Neural progenitor cell (in vitro differentiated cells): Measurements from ENCODE around the gene RNF224. TPM values are rescaled to one million over a fixed set of nuclear protein-coding genes. Genes with fewer than 3 reads are reported as not detected.

Experiments
- DNase-seq: peaks from one replicate; pipeline ENCODE4 v3.0.0-alpha.2; 2016; ENCODE audit warnings: low spot score
- H2AFZ ChIP-seq: fragments of 200-600 bp; sonication (generic); replicated peaks from 2 replicates; pipeline ENCODE4 v1.6.1; 2016; ENCODE audit warnings: antibody characterized with exemption
- H3F3A ChIP-seq: fragments of 200-600 bp; sonication (generic); 2 replicates; pipeline ENCODE4 v1.6.1; 2016; ENCODE audit warnings: antibody characterized with exemption, low read depth
- H3K27ac ChIP-seq: fragments of 200-600 bp; sonication (generic); 2 replicates; pipeline ENCODE4 v1.5.1; 2016; ENCODE audit warnings: mild to moderate bottlenecking
- H3K27me3 ChIP-seq: fragments of 200-600 bp; sonication (generic); 2 replicates; pipeline ENCODE4 v1.6.1; 2016; ENCODE audit warnings: mild to moderate bottlenecking, moderate library complexity
- H3K36me3 ChIP-seq: fragments of 200-600 bp; sonication (generic); 2 replicates; pipeline ENCODE4 v1.5.1; 2016
- H3K4me1 ChIP-seq: fragments of 200-600 bp; sonication (generic); 2 replicates; pipeline ENCODE4 v1.6.1; 2016; ENCODE audit warnings: mixed run types
- H3K4me2 ChIP-seq: fragments of 200-600 bp; sonication (generic); 2 replicates; pipeline ENCODE4 v1.6.1; 2016
- H3K4me3 ChIP-seq: fragments of 200-600 bp; sonication (generic); 2 replicates; pipeline ENCODE4 v1.5.1; 2016
- H3K79me2 ChIP-seq: fragments of 200-600 bp; sonication (generic); 2 replicates; pipeline ENCODE4 v1.6.1; 2016; ENCODE audit warnings: low read depth
- H3K9ac ChIP-seq: fragments of 200-600 bp; sonication (generic); 2 replicates; pipeline ENCODE4 v1.6.1; 2016
- H3K9me3 ChIP-seq: fragments of 200-600 bp; sonication (generic); 2 replicates; pipeline ENCODE4 v1.5.1; 2016; ENCODE audit warnings: low read depth
- H4K20me1 ChIP-seq: fragments of 200-600 bp; sonication (generic); 2 replicates; pipeline ENCODE4 v1.6.1; 2016; ENCODE audit warnings: low read depth
- H3K27ac Mint-ChIP-seq: 3 replicates; pipeline ENCODE4 v1.8.0; 2021; ENCODE audit warnings: mixed read lengths
- H3K27me3 Mint-ChIP-seq: 2 replicates; pipeline ENCODE4 v1.8.0; 2022; ENCODE audit warnings: low read depth, mild to moderate bottlenecking, inconsistent platforms, moderate library complexity, mixed read lengths; ENCODE audit not compliant: insufficient read depth
- H3K36me3 Mint-ChIP-seq: 3 replicates; pipeline ENCODE4 v1.8.0; 2021; ENCODE audit warnings: mixed read lengths
- H3K4me1 Mint-ChIP-seq: 3 replicates; pipeline ENCODE4 v1.8.0; 2021; ENCODE audit warnings: mixed read lengths
- H3K4me3 Mint-ChIP-seq: 3 replicates; pipeline ENCODE4 v1.8.0; 2021; ENCODE audit warnings: mild to moderate bottlenecking, moderate library complexity, mixed read lengths
- H3K9me3 Mint-ChIP-seq: 3 replicates; pipeline ENCODE4 v1.8.0; 2020; ENCODE audit warnings: mixed read lengths
- EZH2 ChIP-seq: fragments of 200-600 bp; sonication (generic); IDR thresholded peaks from 2 replicates; pipeline ENCODE4 v1.6.1; 2017; ENCODE audit warnings: antibody characterized with exemption, mild to moderate bottlenecking, moderate library complexity
- EZH2phosphoT487 ChIP-seq: fragments of 200-600 bp; sonication (generic); IDR thresholded peaks from 2 replicates; pipeline ENCODE4 v1.6.1; 2017; ENCODE audit warnings: antibody characterized with exemption
- total RNA-seq: library from RNA; depleted of rRNA; stranded (reverse); fragments of >200 nt; gene quantifications from 2 replicates; pipeline ENCODE4 v1.2.3, GENCODE V29; 2015; ENCODE audit warnings: low replicate concordance
- TF ChIP-seq, protein P1 (sequence below): fragments of 200-600 bp; sonication (generic); IDR thresholded peaks from 2 replicates; pipeline ENCODE4 v1.5.1; 2017; ENCODE audit warnings: antibody characterized with exemption, mild to moderate bottlenecking

Gene RNF224
- total RNA-seq = not detected in 2 replicates

DNA sequence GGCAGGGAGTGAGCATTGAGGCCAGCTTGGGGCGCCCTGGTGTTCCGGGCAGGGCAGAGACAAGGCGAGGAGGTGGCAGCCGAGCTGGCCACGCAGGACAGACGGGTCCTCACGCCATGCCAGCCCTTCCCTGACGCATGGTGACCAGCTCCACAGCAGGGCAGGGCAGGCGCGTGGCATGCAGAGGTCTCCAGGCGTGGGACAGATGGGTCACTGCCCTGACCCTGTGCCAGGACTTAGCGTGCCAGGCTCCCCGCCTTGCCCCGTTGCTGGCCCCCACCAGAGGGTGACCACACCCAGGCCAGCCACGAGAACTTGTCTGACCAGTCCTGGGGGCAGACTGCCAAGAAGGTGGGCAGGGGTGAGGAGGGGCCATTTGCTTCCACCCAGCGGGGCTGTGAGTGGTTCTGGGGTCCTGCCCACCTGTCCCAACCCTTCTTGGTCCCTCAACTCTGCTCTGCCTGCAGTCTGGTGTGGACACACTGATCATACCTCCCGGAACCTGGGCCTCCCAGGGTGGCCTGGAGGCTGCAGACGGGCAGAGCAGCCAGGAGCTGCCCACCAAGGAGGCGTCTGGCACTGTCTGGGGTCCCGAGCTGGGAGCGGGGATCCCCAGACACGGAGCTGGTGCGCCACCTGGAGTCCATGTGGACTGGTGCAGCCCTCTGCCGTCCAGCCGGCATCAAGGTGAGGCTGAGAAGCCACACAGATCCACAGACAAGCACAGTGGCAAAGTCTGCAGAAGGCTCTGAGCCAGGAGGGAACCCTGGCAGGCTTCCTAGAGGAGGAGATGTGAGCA, at the start of gene RNF224:
Gene RNF224, plus strand, starts transcription at position 449 of the 799 bp plus-strand sequence. CDS start 834 bp downstream, outside the sequence.
- no peak within 1 kb of the TSS for H3K4me2 ChIP-seq
- H3K27me3 ChIP-seq = peaks cover 10% of the 10 kb centered on the region
- H3K36me3 ChIP-seq = no peaks in the 10 kb centered on the region
- Mint-ChIP-seq H3K4me1 (peaks cover 3% of the 10 kb centered on the region), H3K27me3 (peaks cover 6% of the 10 kb centered on the region), H3K9me3 (no peaks in the 10 kb centered on the region), H3K4me3 (peak within 1 kb of the TSS; percentile 55), H3K27ac (no peak within 1 kb of the TSS), H3K36me3 (no peaks in the 10 kb centered on the region)
- H3K79me2 ChIP-seq = no peaks in the 10 kb centered on the region
- DNase-seq = peak; percentile 93
- peaks cover 12% of the 10 kb centered on the region for H3F3A ChIP-seq
- no peak within 1 kb of the TSS for H3K4me3 ChIP-seq
- no peaks in the 10 kb centered on the region for H3K9me3 ChIP-seq
- TF ChIP-seq EZH2 (no peak), EZH2phosphoT487 (no peak)
- TF ChIP-seq, protein P1, sequence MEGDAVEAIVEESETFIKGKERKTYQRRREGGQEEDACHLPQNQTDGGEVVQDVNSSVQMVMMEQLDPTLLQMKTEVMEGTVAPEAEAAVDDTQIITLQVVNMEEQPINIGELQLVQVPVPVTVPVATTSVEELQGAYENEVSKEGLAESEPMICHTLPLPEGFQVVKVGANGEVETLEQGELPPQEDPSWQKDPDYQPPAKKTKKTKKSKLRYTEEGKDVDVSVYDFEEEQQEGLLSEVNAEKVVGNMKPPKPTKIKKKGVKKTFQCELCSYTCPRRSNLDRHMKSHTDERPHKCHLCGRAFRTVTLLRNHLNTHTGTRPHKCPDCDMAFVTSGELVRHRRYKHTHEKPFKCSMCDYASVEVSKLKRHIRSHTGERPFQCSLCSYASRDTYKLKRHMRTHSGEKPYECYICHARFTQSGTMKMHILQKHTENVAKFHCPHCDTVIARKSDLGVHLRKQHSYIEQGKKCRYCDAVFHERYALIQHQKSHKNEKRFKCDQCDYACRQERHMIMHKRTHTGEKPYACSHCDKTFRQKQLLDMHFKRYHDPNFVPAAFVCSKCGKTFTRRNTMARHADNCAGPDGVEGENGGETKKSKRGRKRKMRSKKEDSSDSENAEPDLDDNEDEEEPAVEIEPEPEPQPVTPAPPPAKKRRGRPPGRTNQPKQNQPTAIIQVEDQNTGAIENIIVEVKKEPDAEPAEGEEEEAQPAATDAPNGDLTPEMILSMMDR = peak; percentile 91
- H4K20me1 ChIP-seq = no peaks in the 10 kb centered on the region
- H3K9ac ChIP-seq = no peak within 1 kb of the TSS
- H3K27ac ChIP-seq = no peak within 1 kb of the TSS
- no peak within 1 kb of the TSS for H2AFZ ChIP-seq
- H3K4me1 ChIP-seq = peaks cover 9% of the 10 kb centered on the region

DNA sequence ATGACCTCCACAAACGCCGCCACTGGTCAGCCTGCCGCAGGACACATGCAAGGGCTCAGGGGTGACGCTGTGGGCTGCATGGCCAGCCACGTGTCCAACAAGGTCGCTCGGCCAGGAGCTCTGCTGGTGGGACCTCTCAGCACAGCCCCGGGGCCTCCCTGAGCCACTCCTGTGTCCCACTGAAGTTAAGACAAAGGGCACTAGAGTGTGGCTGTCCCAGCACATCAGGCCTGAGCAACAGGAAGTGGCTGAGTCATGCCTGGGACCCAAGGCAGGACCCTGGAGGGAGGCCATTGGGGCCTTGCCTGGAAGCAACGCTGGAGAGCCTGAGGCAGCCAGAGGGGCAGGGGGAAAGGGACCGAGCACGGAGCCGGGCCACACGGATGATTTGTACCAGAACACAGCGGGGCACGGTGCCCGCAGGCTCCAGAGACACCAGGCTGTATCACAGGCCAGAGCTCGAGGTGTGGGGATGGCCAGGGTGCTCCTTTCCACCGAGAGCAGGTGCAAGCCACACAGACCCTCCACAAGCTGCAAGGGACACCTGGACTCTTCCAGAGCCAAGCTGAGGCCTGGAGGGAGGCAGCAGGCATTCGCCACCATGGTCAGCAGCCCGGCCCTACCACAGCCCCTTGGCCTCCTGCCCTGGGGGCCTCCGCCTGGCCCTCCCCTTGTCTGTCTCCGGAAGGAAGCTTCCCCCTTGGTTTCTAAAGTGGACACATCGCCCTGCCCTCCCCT, 48.9 kb upstream of the RNF224 start:
- Mint-ChIP-seq H3K36me3 (peaks cover 3% of the 10 kb centered on the region), H3K9me3 (no peaks in the 10 kb centered on the region), H3K4me1 (no peaks in the 10 kb centered on the region), H3K4me3 (no peak overlapping the region), H3K27me3 (peaks cover 4% of the 10 kb centered on the region), H3K27ac (no peak overlapping the region)
- H3K9me3 ChIP-seq = no peaks in the 10 kb centered on the region
- H4K20me1 ChIP-seq = peaks cover 36% of the 10 kb centered on the region
- no peaks in the 10 kb centered on the region for H3K36me3 ChIP-seq
- H3F3A ChIP-seq = peaks cover 10% of the 10 kb centered on the region
- H3K9ac ChIP-seq = no peak overlapping the region
- no peak overlapping the region for H3K27ac ChIP-seq
- DNase-seq = no peak
- no peak overlapping the region for H3K4me3 ChIP-seq
- no peak overlapping the region for H3K4me2 ChIP-seq
- H3K79me2 ChIP-seq = no peaks in the 10 kb centered on the region
- no peak for TF ChIP-seq EZH2phosphoT487
- no peak for TF ChIP-seq EZH2
- TF ChIP-seq, protein P1 = no peak
- H3K27me3 ChIP-seq = peaks cover 35% of the 10 kb centered on the region
- peaks cover 11% of the 10 kb centered on the region for H3K4me1 ChIP-seq
- no peak overlapping the region for H2AFZ ChIP-seq

DNA sequence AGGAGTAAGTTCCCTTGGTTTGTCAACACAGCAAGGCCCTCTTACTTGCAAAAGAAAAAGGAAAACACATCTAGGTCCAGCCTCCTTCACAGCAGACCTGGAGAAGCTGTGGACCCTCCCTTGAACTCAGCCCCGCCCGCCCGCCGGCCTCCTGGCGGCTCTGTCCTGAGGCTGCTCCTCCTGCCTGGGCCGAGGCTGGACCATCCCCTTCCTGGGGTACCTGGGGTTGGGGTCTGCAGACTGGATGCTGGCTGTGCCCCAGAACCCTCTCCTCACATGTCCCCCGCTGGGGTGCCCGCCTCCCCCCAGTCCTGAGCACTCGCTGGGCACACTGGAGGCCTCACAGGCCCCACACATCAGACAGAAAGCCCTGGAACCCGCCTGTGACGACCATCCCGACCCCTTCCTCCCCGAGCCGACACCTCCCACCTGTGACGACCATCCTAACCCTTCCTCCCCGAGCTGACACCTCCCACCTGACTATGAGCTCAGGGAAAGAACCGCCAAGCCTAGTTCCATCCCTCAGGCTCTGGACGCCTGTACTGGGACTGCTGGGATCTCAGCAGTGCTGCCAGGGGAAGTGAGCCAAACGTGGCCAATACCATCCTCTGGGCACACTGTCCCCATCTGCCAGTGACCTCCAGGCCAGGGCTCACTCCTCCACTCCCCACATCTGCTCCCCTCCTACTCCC, 48.2 kb upstream of the RNF224 start:
- H3F3A ChIP-seq = peaks cover 10% of the 10 kb centered on the region
- no peak overlapping the region for H3K27ac ChIP-seq
- no peak overlapping the region for H3K4me2 ChIP-seq
- no peak overlapping the region for H3K4me3 Mint-ChIP-seq
- no peaks in the 10 kb centered on the region for H3K9me3 ChIP-seq
- no peak overlapping the region for H3K9ac ChIP-seq
- no peaks in the 10 kb centered on the region for H3K36me3 ChIP-seq
- no peak for DNase-seq
- H3K27me3 Mint-ChIP-seq = peaks cover 4% of the 10 kb centered on the region
- H3K9me3 Mint-ChIP-seq = no peaks in the 10 kb centered on the region
- no peaks in the 10 kb centered on the region for H3K4me1 Mint-ChIP-seq
- peaks cover 3% of the 10 kb centered on the region for H3K36me3 Mint-ChIP-seq
- H2AFZ ChIP-seq = no peak overlapping the region
- peaks cover 28% of the 10 kb centered on the region for H3K27me3 ChIP-seq
- no peaks in the 10 kb centered on the region for H3K79me2 ChIP-seq
- H3K27ac Mint-ChIP-seq = no peak overlapping the region
- H4K20me1 ChIP-seq = peaks cover 33% of the 10 kb centered on the region
- TF ChIP-seq EZH2 = no peak
- TF ChIP-seq, protein P1 = no peak
- no peak for TF ChIP-seq EZH2phosphoT487
- no peak overlapping the region for H3K4me3 ChIP-seq
- peaks cover 11% of the 10 kb centered on the region for H3K4me1 ChIP-seq
